DMS79 treated with DMSO at 0.1 percent for 48 hours (cell line): ENCODE results near the gene NANP.
"Not testable (repeated sequence)": the region's sequence is repeated elsewhere in the genome, so short reads cannot be mapped to it uniquely, and the experiment has no call there.

Experiments used
- DNase-seq: peaks from one replicate; lab custom pipeline; 2025; lab: John Stamatoyannopoulos, UW

Gene NANP

GRCh38 chr20:25623736-25624499 is at the start of gene NANP:
NANP (minus strand) TSS chr20:25624014; CDS start chr20:25623948, 66 bp downstream.
- DNase-seq, result peak; percentile 90

- DNase-seq, result no peak
Measured at GRCh38 chr20:25672659-25673235, 48.9 kb upstream of the NANP start.

- no peak for DNase-seq
Measured at GRCh38 chr20:25669826-25670422, 46.1 kb upstream of the NANP start.

- no peak for DNase-seq
Measured at GRCh38 chr20:25668446-25668845, 44.6 kb upstream of the NANP start.

- no peak for DNase-seq
Measured at GRCh38 chr20:25659999-25660398, 36.2 kb upstream of the NANP start.

GRCh38 chr20:25654487-25654886 is 30.7 kb upstream of the NANP start:
- no peak for DNase-seq

GRCh38 chr20:25652866-25653265 is 29.1 kb upstream of the NANP start:
- DNase-seq, result not testable (repeated sequence)

- no peak for DNase-seq
Measured at GRCh38 chr20:25644814-25645213, 21.0 kb upstream of the NANP start.

- DNase-seq, result no peak
Measured at GRCh38 chr20:25643716-25644115, 19.9 kb upstream of the NANP start.

- DNase-seq, result no peak
Measured at GRCh38 chr20:25637247-25637646, 13.4 kb upstream of the NANP start.

GRCh38 chr20:25632940-25633790 is 9.4 kb upstream of the NANP start:
- no peak for DNase-seq

- DNase-seq, result not testable (repeated sequence)
Measured at GRCh38 chr20:25630615-25631014, 6.8 kb upstream of the NANP start.

GRCh38 chr20:25629816-25630499 is 6.1 kb upstream of the NANP start:
- DNase-seq, result no peak

GRCh38 chr20:25626779-25627178 is 3.0 kb upstream of the NANP start:
- no peak for DNase-seq

- peak; percentile 62 for DNase-seq
Measured at GRCh38 chr20:25624500-25624939, 706 bp upstream of the NANP start.

- no peak for DNase-seq
Measured at GRCh38 chr20:25623225-25623735, 534 bp downstream of the NANP start.

GRCh38 chr20:25622450-25623224 is 1.2 kb downstream of the NANP start:
- DNase-seq, result no peak

- DNase-seq, result no peak
Measured at GRCh38 chr20:25622049-25622448, 1.8 kb downstream of the NANP start.

GRCh38 chr20:25619514-25619913 is 4.3 kb downstream of the NANP start:
- DNase-seq, result no peak

- DNase-seq, result no peak
Measured at GRCh38 chr20:25608774-25609173, 15.0 kb downstream of the NANP start.
